HCT116 (cell line): ENCODE results near the gene TMEFF2. TPM values are rescaled to one million over a fixed set of nuclear protein-coding genes. Genes with fewer than 3 reads are reported as not detected.

ENCODE experiments used
- ATAC-seq: fragments of 200-7000 bp; cut with Tn5 transposase; 2 replicates; pipeline ENCODE4 v1.9.1; 2020; ENCODE audit warnings: mild to moderate bottlenecking, moderate library complexity
- BruUV-seq: library from RNA; stranded (reverse); fragments of 400-500 nt; replicated peaks from 2 replicates; lab custom pipeline; 2021; lab: Mats Ljungman, UMichigan
- CTCF ChIA-PET: fragments of 300-600 bp; sonication (Branson Sonifier 250); formaldehyde crosslinking; loops from one replicate; lab custom pipeline; 2021; ENCODE audit warnings: antibody characterized with exemption; lab: Charles Lee
- POLR2A ChIA-PET: fragments of 300-600, 350-600 bp; sonication (Branson Sonifier 250); formaldehyde crosslinking; loops from one replicate; lab custom pipeline; 2021; ENCODE audit warnings: antibody characterized with exemption; lab: Charles Lee
- RAD21 ChIA-PET, 2 experiments: fragments of 300-600 bp; sonication (Branson Sonifier 250); formaldehyde crosslinking; loops; one replicate each; lab custom pipeline; 2023; ENCODE audit warnings: low total read pairs in 2 of 2; ENCODE audit not compliant: uncharacterized antibody in 2 of 2, unreplicated experiment in 2 of 2, low non-redundant PET in 1 of 2; lab: Charles Lee
- DNase-seq: peaks from one replicate; pipeline ENCODE4 v3.0.0-alpha.2; 2010; ENCODE audit warnings: low read depth, low spot score
- H2AFZ ChIP-seq: fragments of 200-600 bp; shearing (Covaris generic), sonication (generic); 2 replicates; pipeline ENCODE4 v1.6.1; 2017; ENCODE audit warnings: low read depth, mixed run types, mixed read lengths, antibody characterized with exemption, low read length; ENCODE audit not compliant: poor library complexity, severe bottlenecking
- H3K27ac ChIP-seq: 2 replicates; pipeline ENCODE4 v1.5.1; 2012; ENCODE audit warnings: low read depth, low read length
- H3K27me3 ChIP-seq: fragments of 200-600 bp; sonication (generic); 2 replicates; pipeline ENCODE4 v1.6.1; 2016; ENCODE audit warnings: mixed run types, low read length, mixed read lengths; ENCODE audit not compliant: insufficient read depth
- H3K36me3 ChIP-seq, 2 experiments: fragments of 200-500 bp in 1 of 2; fragments of 200-600 bp in 1 of 2; sonication (Bioruptor generic) in 1 of 2; sonication (generic) in 1 of 2; 2 replicates each; pipeline versions ENCODE4 v1.5.1 to v1.6.1; 2014 to 2016; ENCODE audit warnings: low read length in 2 of 2, inconsistent platforms in 1 of 2, mixed read lengths in 1 of 2, mixed run types in 1 of 2; ENCODE audit not compliant: insufficient read depth in 2 of 2, control insufficient read depth in 1 of 2
- H3K4me1 ChIP-seq, 2 experiments: fragments of 200-600 bp in 1 of 2; sonication (generic) in 1 of 2; 2 replicates each; pipeline versions ENCODE4 v1.5.1 to v1.6.1; 2012 to 2017; ENCODE audit warnings: low read length in 2 of 2, inconsistent platforms in 1 of 2, mild to moderate bottlenecking in 1 of 2, mixed read lengths in 1 of 2, mixed run types in 1 of 2, moderate library complexity in 1 of 2; ENCODE audit not compliant: insufficient read depth in 2 of 2, control insufficient read depth in 1 of 2
- H3K4me2 ChIP-seq: fragments of 200-600 bp; sonication (generic); 2 replicates; pipeline ENCODE4 v1.6.1; 2017; ENCODE audit warnings: mixed run types, low read length, mixed read lengths
- H3K4me3 ChIP-seq, 2 experiments: fragments of 200-600 bp in 1 of 2; sonication (generic) in 1 of 2; replicated peaks in 1 of 2; 2 replicates each; pipeline ENCODE4 v1.5.1; 2011 to 2016; ENCODE audit warnings: low read length in 2 of 2, control low read depth in 1 of 2, low read depth in 1 of 2, mild to moderate bottlenecking in 1 of 2, mixed read lengths in 1 of 2, mixed run types in 1 of 2
- H3K79me2 ChIP-seq: fragments of 200-600 bp; sonication (generic); 2 replicates; pipeline ENCODE4 v1.6.1; 2017; ENCODE audit warnings: mild to moderate bottlenecking, mixed run types, low read length, moderate library complexity, mixed read lengths; ENCODE audit not compliant: insufficient read depth
- H3K9ac ChIP-seq: fragments of 200-600 bp; sonication (generic); 2 replicates; pipeline ENCODE4 v1.6.1; 2016; ENCODE audit warnings: low read length, mixed read lengths
- H3K9me2 ChIP-seq: fragments of 200-600 bp; sonication (generic), shearing (Covaris generic); 2 replicates; pipeline ENCODE4 v1.6.1; 2017; ENCODE audit warnings: mixed run types, mild to moderate bottlenecking, moderate library complexity; ENCODE audit not compliant: insufficient read depth
- H3K9me3 ChIP-seq, 2 experiments: fragments of 200-500 bp in 1 of 2; fragments of 200-600 bp in 1 of 2; sonication (Bioruptor generic) in 1 of 2; sonication (generic) in 1 of 2; 2 replicates each; pipeline ENCODE4 v1.6.1; 2014 to 2017; ENCODE audit warnings: low read length in 2 of 2, mixed read lengths in 2 of 2, inconsistent platforms in 1 of 2, low read depth in 1 of 2, mild to moderate bottlenecking in 1 of 2, mixed run types in 1 of 2, moderate library complexity in 1 of 2; ENCODE audit not compliant: control insufficient read depth in 1 of 2, insufficient read depth in 1 of 2
- H4K20me1 ChIP-seq: fragments of 200-600 bp; sonication (generic), shearing (Covaris generic); 2 replicates; pipeline ENCODE4 v1.6.1; 2017; ENCODE audit warnings: mixed run types, mild to moderate bottlenecking, moderate library complexity; ENCODE audit not compliant: insufficient read depth
- CBX3 ChIP-seq: IDR thresholded peaks from 2 replicates; pipeline ENCODE4 v1.6.1; 2012; ENCODE audit warnings: low read depth
- CEBPB ChIP-seq: IDR thresholded peaks from 2 replicates; pipeline ENCODE4 v1.6.1; 2012; ENCODE audit warnings: low read depth
- CTCF ChIP-seq, 3 experiments: fragments of 200-600 bp in 1 of 3; sonication (generic) in 1 of 3; IDR thresholded peaks in 2 of 3; conservative IDR thresholded peaks in 1 of 3; 2 replicates each; pipeline ENCODE4 v1.5.1; 2012 to 2017; ENCODE audit warnings: low read depth in 2 of 3, low read length in 2 of 3, antibody characterized with exemption in 1 of 3, borderline replicate concordance in 1 of 3, control low read depth in 1 of 3, mild to moderate bottlenecking in 1 of 3, mixed read lengths in 1 of 3, mixed run types in 1 of 3, moderate library complexity in 1 of 3; ENCODE audit not compliant: insufficient read depth in 1 of 3
- EZH2 ChIP-seq: fragments of 200-600 bp; sonication (generic); IDR thresholded peaks from 2 replicates; pipeline ENCODE4 v1.6.1; 2017; ENCODE audit warnings: antibody characterized with exemption, mixed run types
- FOSL1 ChIP-seq: IDR thresholded peaks from 2 replicates; pipeline ENCODE4 v1.6.1; 2012; ENCODE audit warnings: low read depth
- JUND ChIP-seq: IDR thresholded peaks from 2 replicates; pipeline ENCODE4 v1.6.1; 2012
- POLR2A ChIP-seq: IDR thresholded peaks from 2 replicates; pipeline ENCODE4 v1.7.0; 2011; ENCODE audit warnings: borderline replicate concordance; ENCODE audit not compliant: insufficient read depth, insufficient read length; ENCODE audit errors: extremely low read depth
- POLR2AphosphoS5 ChIP-seq: IDR thresholded peaks from 2 replicates; pipeline ENCODE4 v1.6.1; 2011; ENCODE audit warnings: mild to moderate bottlenecking, low read depth, low read length, moderate library complexity
- REST ChIP-seq: IDR thresholded peaks from 2 replicates; pipeline ENCODE4 v1.6.1; 2012; ENCODE audit warnings: low read depth
- SRF ChIP-seq: IDR thresholded peaks from 2 replicates; pipeline ENCODE4 v1.6.1; 2012; ENCODE audit warnings: low read depth
- YY1 ChIP-seq: IDR thresholded peaks from 2 replicates; pipeline ENCODE4 v1.6.1; 2011; ENCODE audit warnings: low read length, low read depth, moderate library complexity, mild to moderate bottlenecking; ENCODE audit not compliant: insufficient replicate concordance; ENCODE audit errors: extremely low read depth
- ZFX ChIP-seq: fragments of 450-650 bp; IDR thresholded peaks from 2 replicates; pipeline ENCODE4 v1.6.1; 2017
- ZNF274 ChIP-seq: fragments of 200-500 bp; sonication (Bioruptor generic); IDR thresholded peaks from 2 replicates; pipeline ENCODE4 v1.6.1; 2014; ENCODE audit warnings: mild to moderate bottlenecking, low read depth, low read length, inconsistent platforms
- intact Hi-C: fragments of 100-400 bp; cut with micrococcal nuclease; formaldehyde crosslinking; loops from 2 replicates; pipeline ENCODE4 v1.10.0; 2022
- total RNA-seq: library from RNA; stranded (reverse); gene quantifications from one replicate; pipeline ENCODE4 v1.2.1, GENCODE V29; 2021; ENCODE audit not compliant: unreplicated experiment
- TF ChIP-seq, protein P1 (sequence below): IDR thresholded peaks from 2 replicates; pipeline ENCODE4 v1.6.1; 2011; ENCODE audit warnings: mild to moderate bottlenecking, low read length, moderate library complexity; ENCODE audit not compliant: insufficient replicate concordance; ENCODE audit errors: extremely low read depth

The TMEFF2 gene
- total RNA-seq, 1 experiment from 2014 or later: not detected

DNA sequence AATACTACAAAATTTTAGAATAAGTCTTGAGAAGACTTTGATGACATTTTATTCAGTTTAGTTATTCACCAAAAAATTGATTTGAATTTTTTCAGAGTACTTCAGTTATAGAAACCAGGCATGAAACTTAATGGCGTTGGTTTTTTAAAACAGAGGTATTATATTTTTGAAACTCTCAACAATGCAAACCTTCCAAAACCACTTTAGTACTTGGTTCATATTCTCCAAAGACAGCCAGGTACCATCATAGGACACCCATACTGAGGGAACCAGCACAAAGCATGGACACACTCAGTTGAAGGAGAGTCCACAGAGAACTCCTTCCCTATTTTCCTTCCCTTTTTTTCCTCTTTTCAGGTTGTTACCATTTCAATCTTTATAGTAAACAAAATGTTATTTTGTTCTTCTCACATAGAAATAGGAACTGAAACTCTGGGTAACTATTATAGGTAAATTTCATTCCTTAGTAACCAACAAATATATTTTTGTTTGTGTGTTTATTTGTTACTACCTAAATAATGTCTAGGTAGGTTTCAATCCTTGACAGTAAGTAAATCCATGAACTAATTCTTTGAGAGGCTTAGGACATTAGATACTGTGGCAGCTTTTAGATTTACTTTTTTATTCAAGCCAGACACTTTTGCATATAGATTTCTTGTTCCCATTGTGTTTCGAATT, 95.8 kb downstream of the TMEFF2 start:
- no peaks in the 10 kb centered on the region for H3K36me3 ChIP-seq
- H3K79me2 ChIP-seq: no peaks in the 10 kb centered on the region
- no peak overlapping the region for H3K4me2 ChIP-seq
- no peak overlapping the region for H3K9ac ChIP-seq
- H3K4me3 ChIP-seq: no peak overlapping the region
- DNase-seq (no peak), ATAC-seq (no peak)
- no peaks in the 10 kb centered on the region for H3K4me1 ChIP-seq
- RAD21 ChIA-PET: no interaction called here
- TF ChIP-seq CTCF (IDR thresholded peaks at IDR 0.05 in 2 of 3, conservative IDR thresholded peaks at IDR 0.05 in 1 of 3; ENCODE audit: borderline replicate concordance in 1 of 3, insufficient read depth in 1 of 3, low read depth in 2 of 3, low read length in 2 of 3) (no peak), POLR2A (no peak), EZH2 (no peak), ZNF274 (no peak), JUND (no peak), REST (no peak), CBX3 (no peak), POLR2AphosphoS5 (no peak), YY1 (no peak), FOSL1 (no peak), CEBPB (no peak), SRF (no peak), ZFX (no peak)
- TF ChIP-seq, protein P1, sequence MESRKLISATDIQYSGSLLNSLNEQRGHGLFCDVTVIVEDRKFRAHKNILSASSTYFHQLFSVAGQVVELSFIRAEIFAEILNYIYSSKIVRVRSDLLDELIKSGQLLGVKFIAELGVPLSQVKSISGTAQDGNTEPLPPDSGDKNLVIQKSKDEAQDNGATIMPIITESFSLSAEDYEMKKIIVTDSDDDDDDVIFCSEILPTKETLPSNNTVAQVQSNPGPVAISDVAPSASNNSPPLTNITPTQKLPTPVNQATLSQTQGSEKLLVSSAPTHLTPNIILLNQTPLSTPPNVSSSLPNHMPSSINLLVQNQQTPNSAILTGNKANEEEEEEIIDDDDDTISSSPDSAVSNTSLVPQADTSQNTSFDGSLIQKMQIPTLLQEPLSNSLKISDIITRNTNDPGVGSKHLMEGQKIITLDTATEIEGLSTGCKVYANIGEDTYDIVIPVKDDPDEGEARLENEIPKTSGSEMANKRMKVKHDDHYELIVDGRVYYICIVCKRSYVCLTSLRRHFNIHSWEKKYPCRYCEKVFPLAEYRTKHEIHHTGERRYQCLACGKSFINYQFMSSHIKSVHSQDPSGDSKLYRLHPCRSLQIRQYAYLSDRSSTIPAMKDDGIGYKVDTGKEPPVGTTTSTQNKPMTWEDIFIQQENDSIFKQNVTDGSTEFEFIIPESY: no peak
- H3K9me2 ChIP-seq: no peaks in the 10 kb centered on the region
- H2AFZ ChIP-seq: no peak overlapping the region
- no peaks in the 10 kb centered on the region for H4K20me1 ChIP-seq
- H3K27me3 ChIP-seq: no peaks in the 10 kb centered on the region
- intact Hi-C loops: no loop called here
- H3K27ac ChIP-seq: no peak overlapping the region
- H3K9me3 ChIP-seq: no peaks in the 10 kb centered on the region
- POLR2A ChIA-PET: no interaction called here
- BruUV-seq: no TSS peak
- CTCF ChIA-PET: no interaction called here
